GM12892 (cell line): ENCODE results near the gene MYH2.

Experiments used
- POLR2AphosphoS5 ChIP-seq: IDR thresholded peaks from 2 replicates; pipeline ENCODE4 v1.6.1; 2011; ENCODE audit warnings: low read depth, low read length, control low read depth
- TAF1 ChIP-seq: IDR thresholded peaks from 2 replicates; pipeline ENCODE4 v1.6.1; 2011; ENCODE audit warnings: low read depth, mild to moderate bottlenecking, control low read depth, low read length, borderline replicate concordance

- TF ChIP-seq POLR2AphosphoS5 (no peak), TAF1 (no peak)
Observed at GRCh38 chr17:10492004-10492403, 57.5 kb downstream of the MYH2 start.
